Measurements from ENCODE around the gene RASL11B.
"Not testable (repeated sequence)": the region's sequence is repeated elsewhere in the genome, so short reads cannot be mapped to it uniquely, and the experiment has no call there.

DNA sequence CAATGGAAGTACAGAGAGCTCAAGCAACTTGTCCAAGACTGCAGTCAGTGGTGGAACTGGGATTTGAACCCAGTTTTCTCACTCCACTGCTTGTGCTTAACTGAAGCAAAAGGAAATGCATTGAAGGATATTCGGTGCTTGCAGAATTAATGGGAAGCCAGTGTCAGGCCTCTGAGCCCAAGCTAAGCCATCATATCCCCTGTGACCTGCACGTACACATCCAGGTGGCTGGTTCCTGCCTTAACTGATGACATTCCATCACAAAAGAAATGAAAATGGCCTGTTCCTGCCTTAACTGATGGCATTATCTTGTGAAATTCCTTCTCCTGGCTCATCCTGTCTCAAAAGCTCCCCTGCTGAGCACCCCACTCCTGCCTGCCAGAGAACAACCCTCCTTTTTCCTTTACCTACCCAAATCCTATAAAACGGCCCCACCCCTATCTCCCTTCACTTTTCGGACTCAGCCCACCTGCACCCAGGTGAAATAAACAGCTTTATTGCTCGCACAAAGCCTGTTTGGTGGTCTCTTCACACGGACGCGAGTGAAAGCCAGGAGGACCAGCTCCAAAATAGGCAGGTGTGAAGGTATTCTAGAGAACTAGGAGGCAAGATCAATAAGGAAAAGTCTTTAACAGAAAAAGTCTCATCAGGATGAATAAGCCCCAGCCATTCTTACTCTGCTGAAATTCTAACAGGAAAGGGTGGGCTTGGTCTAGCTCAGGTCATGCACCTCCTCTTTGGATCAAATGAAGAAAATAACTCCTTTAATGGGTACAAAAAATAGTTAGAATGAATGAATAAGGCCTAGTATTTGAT, 27.3 kb upstream of the RASL11B start:
- TF ChIP-seq POLR2A (IDR thresholded peaks at IDR 0.05) = not testable (repeated sequence)
- TF ChIP-seq, protein P1, sequence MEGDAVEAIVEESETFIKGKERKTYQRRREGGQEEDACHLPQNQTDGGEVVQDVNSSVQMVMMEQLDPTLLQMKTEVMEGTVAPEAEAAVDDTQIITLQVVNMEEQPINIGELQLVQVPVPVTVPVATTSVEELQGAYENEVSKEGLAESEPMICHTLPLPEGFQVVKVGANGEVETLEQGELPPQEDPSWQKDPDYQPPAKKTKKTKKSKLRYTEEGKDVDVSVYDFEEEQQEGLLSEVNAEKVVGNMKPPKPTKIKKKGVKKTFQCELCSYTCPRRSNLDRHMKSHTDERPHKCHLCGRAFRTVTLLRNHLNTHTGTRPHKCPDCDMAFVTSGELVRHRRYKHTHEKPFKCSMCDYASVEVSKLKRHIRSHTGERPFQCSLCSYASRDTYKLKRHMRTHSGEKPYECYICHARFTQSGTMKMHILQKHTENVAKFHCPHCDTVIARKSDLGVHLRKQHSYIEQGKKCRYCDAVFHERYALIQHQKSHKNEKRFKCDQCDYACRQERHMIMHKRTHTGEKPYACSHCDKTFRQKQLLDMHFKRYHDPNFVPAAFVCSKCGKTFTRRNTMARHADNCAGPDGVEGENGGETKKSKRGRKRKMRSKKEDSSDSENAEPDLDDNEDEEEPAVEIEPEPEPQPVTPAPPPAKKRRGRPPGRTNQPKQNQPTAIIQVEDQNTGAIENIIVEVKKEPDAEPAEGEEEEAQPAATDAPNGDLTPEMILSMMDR (IDR thresholded peaks at IDR 0.05) = not testable (repeated sequence)

All from suprapubic skin (tissue), 3 donors.